ENCODE measurements around the gene KIRREL3.
"Not testable (repeated sequence)": the region's sequence is repeated elsewhere in the genome, so short reads cannot be mapped to it uniquely, and the experiment has no call there.

KIRREL3 gene

DNA sequence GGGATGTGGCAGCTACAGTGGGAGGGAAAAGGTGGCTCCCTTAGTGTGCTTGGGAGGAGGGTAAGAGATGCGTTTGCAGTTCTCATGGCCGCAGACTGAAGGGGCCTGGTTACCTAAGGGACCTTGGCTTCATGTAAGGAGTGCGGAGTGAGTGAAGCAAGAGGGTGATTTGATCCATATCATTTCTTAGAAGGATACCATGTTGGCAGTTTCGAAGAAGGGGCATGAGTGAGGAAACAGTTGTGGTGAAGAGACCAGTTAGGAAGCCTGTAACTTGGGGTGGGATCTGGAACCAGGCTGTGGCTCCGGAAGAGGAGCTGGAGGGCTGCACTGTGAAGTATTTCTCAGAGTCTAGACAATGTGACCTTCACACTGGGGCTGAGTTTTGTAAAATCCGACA lies 600.1 kb downstream of the KIRREL3 start:
- TF ChIP-seq YY1 (IDR thresholded peaks at IDR 0.05; ENCODE audit: insufficient read depth, insufficient read length) (no peak), ZNF274 (IDR thresholded peaks at IDR 0.05; ENCODE audit: low read depth, low read length) (no peak), SUZ12 (IDR thresholded peaks at IDR 0.05; ENCODE audit: extremely low read depth, insufficient read depth, insufficient read length) (no peak)
- DNase-seq (ENCODE audit: low read depth, low spot score): no peak

DNA sequence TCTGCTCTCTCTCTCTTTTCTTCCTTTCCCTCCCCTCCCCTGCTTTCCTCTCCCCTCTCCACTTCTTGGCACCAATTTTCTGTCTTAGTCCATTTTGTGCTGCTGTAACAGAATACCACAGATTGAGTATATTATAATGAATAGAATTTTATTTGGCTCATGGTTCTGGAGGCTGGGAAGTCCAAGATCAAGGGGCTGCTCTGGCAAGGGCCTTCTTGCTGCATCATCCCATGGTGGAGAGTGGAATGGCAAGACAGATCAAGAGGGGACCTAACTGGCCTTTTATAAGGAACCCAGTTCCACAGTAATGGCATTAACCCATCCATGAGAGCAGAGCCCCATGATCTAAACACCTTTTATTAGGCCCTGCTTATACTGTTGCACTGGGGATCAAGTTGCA lies 600.6 kb downstream of the KIRREL3 start:
- no peak for TF ChIP-seq SUZ12 (IDR thresholded peaks at IDR 0.05; ENCODE audit: extremely low read depth, insufficient read depth, insufficient read length)
- no peak for TF ChIP-seq YY1 (IDR thresholded peaks at IDR 0.05; ENCODE audit: insufficient read depth, insufficient read length)
- no peak for TF ChIP-seq ZNF274 (IDR thresholded peaks at IDR 0.05; ENCODE audit: low read depth, low read length)
- Histone ChIP-seq H3K4me1 (ENCODE audit: insufficient read depth, insufficient read length) (peaks cover 14% of the 10 kb centered on the region), H3K9me3 (ENCODE audit: insufficient read depth, low read length) (no peaks in the 10 kb centered on the region), H3K27me3 (ENCODE audit: insufficient read depth, insufficient read length) (no peaks in the 10 kb centered on the region), H3K9ac (ENCODE audit: insufficient read length, low read depth) (no peak overlapping the region), H3K36me3 (ENCODE audit: insufficient read depth, insufficient read length, low read length) (no peaks in the 10 kb centered on the region), H3K4me3 (ENCODE audit: insufficient read length, low read depth) (no peak overlapping the region)
- DNase-seq (ENCODE audit: low read depth, low spot score): no peak

More for the DNA sequence above, 600.1 kb downstream of the KIRREL3 start:
- Histone ChIP-seq H3K4me3 (ENCODE audit: insufficient read length, low read depth) (no peak overlapping the region), H3K9me3 (ENCODE audit: insufficient read depth, low read length) (no peaks in the 10 kb centered on the region), H3K4me1 (ENCODE audit: insufficient read depth, insufficient read length) (peaks cover 14% of the 10 kb centered on the region), H3K9ac (ENCODE audit: insufficient read length, low read depth) (no peak overlapping the region), H3K36me3 (ENCODE audit: insufficient read depth, insufficient read length, low read length) (no peaks in the 10 kb centered on the region), H3K27me3 (ENCODE audit: insufficient read depth, insufficient read length) (no peaks in the 10 kb centered on the region)

- no peak for TF ChIP-seq YY1 (IDR thresholded peaks at IDR 0.05; ENCODE audit: insufficient read depth, insufficient read length)
- TF ChIP-seq SUZ12 (IDR thresholded peaks at IDR 0.05; ENCODE audit: extremely low read depth, insufficient read depth, insufficient read length): no peak
- no peak for TF ChIP-seq ZNF274 (IDR thresholded peaks at IDR 0.05; ENCODE audit: low read depth, low read length)
- no peaks in the 10 kb centered on the region for H3K27me3 ChIP-seq (ENCODE audit: insufficient read depth, insufficient read length)
- no peaks in the 10 kb centered on the region for H3K36me3 ChIP-seq (ENCODE audit: insufficient read depth, insufficient read length, low read length)
- DNase-seq (ENCODE audit: low read depth, low spot score): no peak
- no peak overlapping the region for H3K4me3 ChIP-seq (ENCODE audit: insufficient read length, low read depth)
- peaks cover 11% of the 10 kb centered on the region for H3K4me1 ChIP-seq (ENCODE audit: insufficient read depth, insufficient read length)
- H3K9ac ChIP-seq (ENCODE audit: insufficient read length, low read depth): no peak overlapping the region
- no peaks in the 10 kb centered on the region for H3K9me3 ChIP-seq (ENCODE audit: insufficient read depth, low read length)
Observed at GRCh38 chr11:126398721-126399120, 601.8 kb downstream of the KIRREL3 start.

DNA sequence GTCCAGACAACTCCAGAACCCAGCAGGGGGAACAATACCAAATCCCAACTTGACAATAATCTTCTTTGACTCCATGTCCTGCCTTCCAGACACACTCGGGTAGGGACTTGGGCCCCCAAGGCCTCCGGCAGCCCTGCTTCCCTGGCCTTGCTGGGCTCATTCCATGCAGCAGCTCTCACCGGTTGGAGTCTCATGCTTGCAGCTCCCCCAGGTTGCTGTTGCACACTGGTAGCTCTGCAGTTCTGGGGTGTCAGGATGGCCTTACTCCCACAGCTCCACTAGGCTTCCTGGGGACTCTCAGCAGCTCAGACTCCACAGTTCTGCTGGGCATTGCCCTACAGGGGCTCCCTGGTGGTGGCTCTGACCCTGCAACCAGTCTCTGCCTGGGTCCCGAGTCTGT lies 602.3 kb downstream of the KIRREL3 start:
- Histone ChIP-seq H3K36me3 (ENCODE audit: insufficient read depth, insufficient read length, low read length) (no peaks in the 10 kb centered on the region), H3K27me3 (ENCODE audit: insufficient read depth, insufficient read length) (no peaks in the 10 kb centered on the region), H3K4me3 (ENCODE audit: insufficient read length, low read depth) (no peak overlapping the region), H3K9me3 (ENCODE audit: insufficient read depth, low read length) (no peaks in the 10 kb centered on the region), H3K9ac (ENCODE audit: insufficient read length, low read depth) (no peak overlapping the region), H3K4me1 (ENCODE audit: insufficient read depth, insufficient read length) (peaks cover 11% of the 10 kb centered on the region)
- no peak for DNase-seq (ENCODE audit: low read depth, low spot score)
- TF ChIP-seq SUZ12 (IDR thresholded peaks at IDR 0.05; ENCODE audit: extremely low read depth, insufficient read depth, insufficient read length) (no peak), ZNF274 (IDR thresholded peaks at IDR 0.05; ENCODE audit: low read depth, low read length) (no peak), YY1 (IDR thresholded peaks at IDR 0.05; ENCODE audit: insufficient read depth, insufficient read length) (no peak)

DNA sequence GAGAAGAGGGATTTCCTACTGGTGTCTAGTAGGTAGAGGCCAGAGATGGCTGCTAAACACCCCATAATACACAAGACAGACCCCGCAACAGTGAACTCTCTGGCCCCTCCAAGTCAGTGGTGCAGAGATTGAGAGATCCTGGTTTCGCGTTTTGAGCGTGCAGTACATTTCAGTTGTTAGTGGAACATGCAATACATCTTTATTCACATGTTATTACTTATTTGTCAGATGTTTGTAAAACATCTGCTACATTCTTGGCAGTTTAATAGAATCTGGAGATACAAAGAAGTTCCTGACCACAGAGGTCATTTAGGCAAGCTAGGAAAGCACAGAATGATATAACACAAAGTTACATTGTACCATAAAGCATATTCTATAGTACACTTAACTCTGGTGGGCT lies 603.6 kb downstream of the KIRREL3 start:
- H3K4me1 ChIP-seq (ENCODE audit: insufficient read depth, insufficient read length): peaks cover 4% of the 10 kb centered on the region
- no peak for TF ChIP-seq SUZ12 (IDR thresholded peaks at IDR 0.05; ENCODE audit: extremely low read depth, insufficient read depth, insufficient read length)
- TF ChIP-seq ZNF274 (IDR thresholded peaks at IDR 0.05; ENCODE audit: low read depth, low read length): no peak
- TF ChIP-seq YY1 (IDR thresholded peaks at IDR 0.05; ENCODE audit: insufficient read depth, insufficient read length): no peak
- no peaks in the 10 kb centered on the region for H3K27me3 ChIP-seq (ENCODE audit: insufficient read depth, insufficient read length)
- no peaks in the 10 kb centered on the region for H3K9me3 ChIP-seq (ENCODE audit: insufficient read depth, low read length)
- H3K4me3 ChIP-seq (ENCODE audit: insufficient read length, low read depth): no peak overlapping the region
- DNase-seq (ENCODE audit: low read depth, low spot score): no peak
- no peak overlapping the region for H3K9ac ChIP-seq (ENCODE audit: insufficient read length, low read depth)
- no peaks in the 10 kb centered on the region for H3K36me3 ChIP-seq (ENCODE audit: insufficient read depth, insufficient read length, low read length)

DNA sequence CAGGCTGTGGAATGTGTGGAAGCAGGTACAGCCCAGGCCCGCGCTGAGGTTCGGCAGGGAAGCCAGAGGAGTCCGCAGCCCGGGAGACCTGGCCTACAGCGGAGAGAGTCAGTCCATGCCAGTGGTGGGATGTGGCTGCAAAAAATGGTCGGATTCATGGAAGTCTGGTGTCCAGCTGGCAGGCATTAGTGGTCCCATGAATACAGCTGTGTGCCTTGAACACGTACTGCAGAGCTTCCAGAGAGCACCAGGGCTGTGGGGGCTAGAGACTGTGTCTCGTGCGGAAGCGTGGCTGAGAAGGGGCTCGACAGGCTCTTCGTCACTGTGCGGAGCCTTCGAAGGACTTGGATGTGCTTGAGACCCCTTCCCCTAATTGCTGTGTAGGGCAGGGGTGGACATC lies 604.3 kb downstream of the KIRREL3 start:
- not testable (repeated sequence) for DNase-seq (ENCODE audit: low read depth, low spot score); H3K4me3 ChIP-seq (ENCODE audit: insufficient read length, low read depth); H3K36me3 ChIP-seq (ENCODE audit: insufficient read depth, insufficient read length, low read length); H3K27me3 ChIP-seq (ENCODE audit: insufficient read depth, insufficient read length); H3K9me3 ChIP-seq (ENCODE audit: insufficient read depth, low read length); H3K9ac ChIP-seq (ENCODE audit: insufficient read length, low read depth); H3K4me1 ChIP-seq (ENCODE audit: insufficient read depth, insufficient read length)

DNA sequence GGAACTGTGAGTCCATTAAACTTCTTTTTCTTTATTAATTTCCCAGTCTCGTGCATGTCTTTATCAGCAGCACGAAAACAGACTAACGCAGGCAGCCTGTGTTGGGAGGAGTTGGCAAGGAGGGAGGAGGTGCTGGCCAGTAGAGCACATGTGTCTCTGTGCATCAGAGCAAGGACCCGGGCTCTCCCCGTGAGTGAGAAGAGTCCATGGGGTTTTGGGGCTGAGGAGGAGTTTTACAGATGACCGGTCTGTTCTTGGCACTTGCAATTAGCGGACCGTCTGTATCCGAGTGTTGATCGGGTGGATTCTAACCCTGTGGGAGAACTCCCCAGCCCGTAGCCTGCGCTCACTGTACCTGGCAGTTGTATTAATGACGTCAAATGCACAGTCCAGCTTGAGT lies 604.8 kb downstream of the KIRREL3 start:
- not testable (repeated sequence) for H3K27me3 ChIP-seq (ENCODE audit: insufficient read depth, insufficient read length); H3K9ac ChIP-seq (ENCODE audit: insufficient read length, low read depth); H3K4me3 ChIP-seq (ENCODE audit: insufficient read length, low read depth); H3K9me3 ChIP-seq (ENCODE audit: insufficient read depth, low read length); H3K4me1 ChIP-seq (ENCODE audit: insufficient read depth, insufficient read length); H3K36me3 ChIP-seq (ENCODE audit: insufficient read depth, insufficient read length, low read length); DNase-seq (ENCODE audit: low read depth, low spot score)

DNA sequence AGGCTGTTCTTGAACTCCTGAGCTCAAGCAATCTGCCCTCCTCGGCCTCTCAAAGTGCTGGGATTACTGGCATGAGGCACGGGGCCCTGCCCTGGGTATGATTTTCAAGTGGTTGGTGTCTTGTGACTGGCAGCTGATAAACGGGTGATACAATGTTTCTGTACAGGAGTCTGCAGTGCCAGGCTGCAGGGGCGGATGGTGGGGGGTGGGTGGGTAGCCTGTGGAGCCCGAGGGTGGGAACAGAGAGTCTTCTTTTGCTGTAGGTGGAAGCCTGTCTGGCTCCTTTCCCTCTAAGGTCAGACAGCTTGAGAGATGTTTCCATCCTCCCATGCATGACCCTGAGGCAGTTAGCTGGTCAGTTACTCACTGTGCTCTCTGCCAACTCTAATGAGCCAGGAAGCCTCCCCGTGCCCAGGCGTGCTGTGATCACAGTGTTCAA lies 605.9 kb downstream of the KIRREL3 start:
- H3K4me3 ChIP-seq (ENCODE audit: insufficient read length, low read depth); H3K4me1 ChIP-seq (ENCODE audit: insufficient read depth, insufficient read length); H3K9me3 ChIP-seq (ENCODE audit: insufficient read depth, low read length); H3K36me3 ChIP-seq (ENCODE audit: insufficient read depth, insufficient read length, low read length); H3K9ac ChIP-seq (ENCODE audit: insufficient read length, low read depth); DNase-seq (ENCODE audit: low read depth, low spot score); H3K27me3 ChIP-seq (ENCODE audit: insufficient read depth, insufficient read length): not testable (repeated sequence)

All from NT2/D1 (cell line).